HG03196 (cell line): ENCODE data around the gene MDM1.

ENCODE experiments used
- ATAC-seq: cut with Tn5 transposase; IDR thresholded peaks from one replicate; pipeline ENCODE4 v1.9.1; 2021; ENCODE audit not compliant: unreplicated experiment

The MDM1 gene

GRCh38 chr12:68281322-68282077, 50.7 kb downstream of the MDM1 start:
- ATAC-seq: no peak

GRCh38 chr12:68280240-68280639, 51.9 kb downstream of the MDM1 start:
- no peak for ATAC-seq

- ATAC-seq: no peak
Observed at GRCh38 chr12:68279227-68280054, 52.7 kb downstream of the MDM1 start.

GRCh38 chr12:68276402-68276930, 55.7 kb downstream of the MDM1 start:
- no peak for ATAC-seq

GRCh38 chr12:68272732-68273131, 59.4 kb downstream of the MDM1 start:
- ATAC-seq: no peak

GRCh38 chr12:68271346-68271745, 60.8 kb downstream of the MDM1 start:
- no peak for ATAC-seq

GRCh38 chr12:68270358-68270757, 61.8 kb downstream of the MDM1 start:
- no peak for ATAC-seq

- no peak for ATAC-seq
Observed at GRCh38 chr12:68269779-68270178, 62.4 kb downstream of the MDM1 start.

- ATAC-seq: no peak
Observed at GRCh38 chr12:68268967-68269366, 63.2 kb downstream of the MDM1 start.

GRCh38 chr12:68267892-68268396, 64.2 kb downstream of the MDM1 start:
- no peak for ATAC-seq

- ATAC-seq: no peak
Observed at GRCh38 chr12:68264857-68265256, 67.3 kb downstream of the MDM1 start.

GRCh38 chr12:68264158-68264855, 67.9 kb downstream of the MDM1 start:
- ATAC-seq: no peak

- no peak for ATAC-seq
Observed at GRCh38 chr12:68263366-68263765, 68.8 kb downstream of the MDM1 start.

- ATAC-seq: no peak
Observed at GRCh38 chr12:68261896-68262295, 70.3 kb downstream of the MDM1 start.

- no peak for ATAC-seq
Observed at GRCh38 chr12:68260153-68260552, 72.0 kb downstream of the MDM1 start.

- no peak for ATAC-seq
Observed at GRCh38 chr12:68259318-68259940, 72.7 kb downstream of the MDM1 start.

- ATAC-seq: no peak
Observed at GRCh38 chr12:68253504-68253903, 78.7 kb downstream of the MDM1 start, which contains the start of gene IL22. TSS of gene IL22 (minus strand) at chr12:68253604. CDS start at chr12:68253448, 156 bp downstream.

GRCh38 chr12:68252077-68252476, 80.1 kb downstream of the MDM1 start:
- no peak for ATAC-seq

GRCh38 chr12:68250454-68250853, 81.7 kb downstream of the MDM1 start:
- no peak for ATAC-seq

GRCh38 chr12:68247785-68248184, 84.4 kb downstream of the MDM1 start:
- ATAC-seq: no peak

- no peak for ATAC-seq
Observed at GRCh38 chr12:68246350-68246749, 85.8 kb downstream of the MDM1 start.
